CD4-positive, alpha-beta T cell treated with Interleukin-17A for 4 hours (primary cell): ENCODE data around the gene PSME3.

ENCODE experiments used
- DNase-seq: peaks from one replicate; pipeline ENCODE4 v3.0.0-alpha.2; 2020; ENCODE audit warnings: mixed read lengths

PSME3 gene, protein sequence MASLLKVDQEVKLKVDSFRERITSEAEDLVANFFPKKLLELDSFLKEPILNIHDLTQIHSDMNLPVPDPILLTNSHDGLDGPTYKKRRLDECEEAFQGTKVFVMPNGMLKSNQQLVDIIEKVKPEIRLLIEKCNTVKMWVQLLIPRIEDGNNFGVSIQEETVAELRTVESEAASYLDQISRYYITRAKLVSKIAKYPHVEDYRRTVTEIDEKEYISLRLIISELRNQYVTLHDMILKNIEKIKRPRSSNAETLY

DNA sequence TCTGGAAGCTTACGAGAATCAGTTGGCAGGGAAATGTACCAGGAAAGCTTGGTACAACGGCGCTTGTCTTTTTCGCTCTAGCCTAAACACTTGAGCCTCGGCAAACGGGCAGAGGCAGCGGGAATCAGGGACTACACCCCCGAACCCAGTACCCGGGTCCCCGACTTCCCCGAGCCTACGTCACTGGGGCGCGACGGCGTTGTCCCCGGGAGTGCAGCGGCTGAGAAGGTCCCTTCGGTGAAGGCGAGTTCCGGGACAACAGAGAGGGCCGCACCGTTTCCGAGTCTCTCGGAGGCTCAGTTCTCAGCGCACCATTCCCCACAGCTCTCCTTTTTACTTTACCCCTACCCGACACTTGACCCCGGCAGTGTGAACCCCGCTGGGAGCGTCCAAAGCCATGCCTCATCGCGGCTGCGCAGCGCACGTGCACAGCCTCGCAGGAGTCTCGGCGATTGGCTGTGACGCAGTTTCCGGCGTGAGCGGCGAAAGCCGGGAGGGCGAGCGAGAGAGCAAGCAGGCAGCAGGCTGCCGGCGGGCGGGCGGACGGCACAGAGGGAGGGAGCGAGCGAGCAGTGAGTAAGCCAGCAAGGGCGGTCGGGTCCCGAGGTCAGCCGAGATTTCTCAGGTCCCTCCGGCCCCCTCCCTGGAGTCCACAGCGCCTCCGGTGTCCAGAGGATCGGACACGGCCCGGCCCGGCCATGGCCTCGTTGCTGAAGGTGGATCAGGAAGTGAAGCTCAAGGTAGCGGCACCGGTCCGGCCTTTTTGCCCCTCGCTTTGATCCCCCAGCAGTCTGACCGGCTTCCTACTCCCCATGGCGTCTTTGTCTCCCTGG, at the start of gene PSME3:
Gene PSME3, plus strand, starts transcription at position 464 of the 833 bp plus-strand sequence. Its CDS starts 235 bp downstream, at position 699.
- DNase-seq = peak; percentile 91

DNA sequence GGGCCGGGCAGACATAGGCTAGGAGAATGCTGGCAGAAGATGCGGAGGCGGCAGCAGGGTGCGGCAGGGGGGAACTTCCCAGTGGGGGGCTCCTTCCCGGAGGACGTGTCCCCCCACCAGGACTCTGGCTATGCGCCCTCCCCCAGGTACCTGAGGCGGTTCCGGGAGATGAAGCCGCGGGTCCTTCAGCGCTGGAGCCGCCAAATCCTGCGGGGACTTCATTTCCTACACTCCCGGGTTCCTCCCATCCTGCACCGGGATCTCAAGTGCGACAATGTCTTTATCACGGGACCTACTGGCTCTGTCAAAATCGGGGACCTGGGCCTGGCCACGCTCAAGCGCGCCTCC, 49.4 kb upstream of the PSME3 start:
- DNase-seq = no peak

DNA sequence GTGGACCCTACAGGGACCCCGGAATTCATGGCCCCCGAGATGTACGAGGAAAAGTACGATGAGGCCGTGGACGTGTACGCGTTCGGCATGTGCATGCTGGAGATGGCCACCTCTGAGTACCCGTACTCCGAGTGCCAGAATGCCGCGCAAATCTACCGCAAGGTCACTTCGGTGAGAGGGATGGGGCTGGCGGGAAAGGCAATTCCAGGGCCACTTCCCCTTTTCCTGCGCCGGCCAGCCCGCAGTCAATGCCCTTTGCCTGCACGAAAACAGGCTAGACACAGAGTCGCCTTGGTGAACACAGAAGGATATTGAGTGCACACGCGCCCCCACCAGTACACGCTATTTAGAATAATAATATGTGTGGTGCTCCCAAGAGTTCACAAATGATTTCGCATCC, 48.8 kb upstream of the PSME3 start:
- no peak for DNase-seq

DNA sequence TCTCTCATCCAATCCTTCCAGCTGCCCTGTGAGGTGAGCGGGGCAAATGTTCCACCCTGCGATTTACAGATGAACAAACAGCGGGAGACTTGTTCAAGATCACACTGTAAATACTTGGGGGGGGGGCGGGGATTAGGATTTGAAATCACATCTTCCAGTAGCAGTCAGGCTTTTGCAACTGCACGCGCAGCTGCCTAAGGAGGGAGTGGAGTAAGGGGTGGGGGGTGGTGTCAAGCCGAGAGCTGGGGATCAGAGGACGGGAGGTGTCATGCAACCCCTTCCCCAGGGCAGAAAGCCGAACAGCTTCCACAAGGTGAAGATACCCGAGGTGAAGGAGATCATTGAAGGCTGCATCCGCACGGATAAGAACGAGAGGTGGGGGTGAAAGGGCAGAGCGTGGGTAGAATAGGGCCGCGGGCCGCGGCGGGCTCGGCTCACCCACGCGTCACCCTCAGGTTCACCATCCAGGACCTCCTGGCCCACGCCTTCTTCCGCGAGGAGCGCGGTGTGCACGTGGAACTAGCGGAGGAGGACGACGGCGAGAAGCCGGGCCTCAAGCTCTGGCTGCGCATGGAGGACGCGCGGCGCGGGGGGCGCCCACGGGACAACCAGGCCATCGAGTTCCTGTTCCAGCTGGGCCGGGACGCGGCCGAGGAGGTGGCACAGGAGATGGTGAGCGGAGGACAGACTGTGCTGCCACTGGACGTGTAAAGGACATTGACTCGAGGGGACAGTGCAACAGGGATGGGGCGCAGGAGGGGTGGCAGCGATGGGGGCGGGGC, 48.2 kb upstream of the PSME3 start:
- DNase-seq = no peak

DNA sequence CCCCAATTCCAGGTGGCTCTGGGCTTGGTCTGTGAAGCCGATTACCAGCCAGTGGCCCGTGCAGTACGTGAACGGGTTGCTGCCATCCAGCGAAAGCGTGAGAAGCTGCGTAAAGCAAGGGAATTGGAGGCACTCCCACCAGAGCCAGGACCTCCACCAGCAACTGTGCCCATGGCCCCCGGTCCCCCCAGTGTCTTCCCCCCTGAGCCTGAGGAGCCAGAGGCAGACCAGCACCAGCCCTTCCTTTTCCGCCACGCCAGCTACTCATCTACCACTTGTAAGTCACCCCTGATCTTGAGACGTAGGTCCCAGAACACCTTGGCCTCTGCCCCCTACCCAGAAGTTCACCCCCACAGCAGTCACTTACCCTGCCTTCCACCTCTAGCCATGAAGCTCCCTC, 45.9 kb upstream of the PSME3 start:
- no peak for DNase-seq

DNA sequence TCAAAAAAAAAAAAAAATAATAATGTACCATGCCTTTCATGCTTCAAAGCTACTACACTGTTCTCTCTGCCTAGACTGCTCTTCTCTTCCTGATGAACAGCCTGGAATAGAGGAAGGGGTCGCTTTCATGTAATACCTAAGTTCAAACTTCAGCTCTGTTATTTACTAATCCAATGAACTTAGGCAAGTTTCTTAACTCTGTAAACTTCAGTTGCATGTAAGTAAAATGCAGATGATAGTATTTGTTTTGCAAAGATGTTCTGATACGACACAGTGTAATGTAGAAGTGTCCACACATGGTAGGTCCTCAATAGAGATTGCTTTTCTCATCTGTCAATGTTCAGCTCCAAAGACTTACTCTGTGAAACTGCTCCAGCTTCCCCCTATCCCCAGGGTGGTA, 41.2 kb upstream of the PSME3 start:
- no peak for DNase-seq

DNA sequence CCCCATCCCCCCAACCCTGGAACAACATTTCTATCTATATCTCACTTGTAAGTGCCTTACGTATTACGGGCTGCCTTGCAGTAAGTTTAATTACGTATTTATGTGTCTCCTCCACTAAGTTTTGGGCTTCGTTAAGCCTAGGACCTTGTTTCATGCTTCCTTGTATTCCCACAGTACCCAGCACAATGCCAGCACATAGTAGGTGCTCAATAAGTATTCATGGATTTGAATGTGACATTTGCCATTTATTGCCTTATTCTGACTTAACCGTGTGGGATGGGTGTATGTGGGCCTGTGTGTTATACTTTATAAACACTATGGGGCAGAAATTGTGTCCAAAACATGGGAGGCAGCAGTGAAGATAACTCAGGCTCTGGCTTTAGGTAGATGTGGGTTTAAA, 40.7 kb upstream of the PSME3 start:
- DNase-seq = no peak

DNA sequence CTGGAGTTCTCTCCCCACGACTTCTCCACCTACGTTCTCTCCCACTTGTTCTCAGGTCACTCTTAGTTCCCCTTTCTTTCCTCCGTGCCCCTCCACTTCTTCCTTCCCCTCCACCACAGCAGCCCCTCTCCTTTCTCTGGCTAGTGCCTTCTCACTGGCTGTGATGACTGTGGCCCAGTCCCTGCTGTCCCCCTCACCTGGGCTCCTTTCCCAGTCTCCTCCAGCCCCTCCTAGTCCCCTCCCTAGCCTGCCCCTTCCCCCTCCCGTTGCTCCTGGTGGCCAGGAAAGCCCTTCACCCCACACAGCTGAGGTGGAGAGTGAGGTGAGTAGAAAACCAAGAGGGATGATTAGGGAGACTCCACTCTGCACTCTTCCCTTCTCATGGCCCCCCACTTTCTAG, 38.1 kb upstream of the PSME3 start:
- no peak for DNase-seq

DNA sequence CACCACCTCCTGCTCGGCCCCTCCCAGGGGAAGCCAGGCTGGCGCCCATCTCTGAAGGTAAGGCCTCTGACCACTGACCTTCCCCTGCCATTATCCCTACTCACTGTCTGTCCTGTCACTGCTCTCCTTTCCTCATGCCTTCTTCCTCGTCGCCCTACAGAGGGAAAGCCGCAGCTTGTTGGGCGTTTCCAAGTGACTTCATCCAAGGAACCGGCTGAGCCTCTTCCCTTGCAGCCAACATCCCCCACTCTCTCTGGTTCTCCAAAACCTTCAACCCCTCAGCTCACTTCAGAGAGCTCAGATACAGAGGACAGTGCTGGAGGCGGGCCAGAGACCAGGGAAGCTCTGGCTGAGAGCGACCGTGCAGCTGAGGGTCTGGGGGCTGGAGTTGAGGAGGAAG, 37.7 kb upstream of the PSME3 start:
- DNase-seq = no peak

DNA sequence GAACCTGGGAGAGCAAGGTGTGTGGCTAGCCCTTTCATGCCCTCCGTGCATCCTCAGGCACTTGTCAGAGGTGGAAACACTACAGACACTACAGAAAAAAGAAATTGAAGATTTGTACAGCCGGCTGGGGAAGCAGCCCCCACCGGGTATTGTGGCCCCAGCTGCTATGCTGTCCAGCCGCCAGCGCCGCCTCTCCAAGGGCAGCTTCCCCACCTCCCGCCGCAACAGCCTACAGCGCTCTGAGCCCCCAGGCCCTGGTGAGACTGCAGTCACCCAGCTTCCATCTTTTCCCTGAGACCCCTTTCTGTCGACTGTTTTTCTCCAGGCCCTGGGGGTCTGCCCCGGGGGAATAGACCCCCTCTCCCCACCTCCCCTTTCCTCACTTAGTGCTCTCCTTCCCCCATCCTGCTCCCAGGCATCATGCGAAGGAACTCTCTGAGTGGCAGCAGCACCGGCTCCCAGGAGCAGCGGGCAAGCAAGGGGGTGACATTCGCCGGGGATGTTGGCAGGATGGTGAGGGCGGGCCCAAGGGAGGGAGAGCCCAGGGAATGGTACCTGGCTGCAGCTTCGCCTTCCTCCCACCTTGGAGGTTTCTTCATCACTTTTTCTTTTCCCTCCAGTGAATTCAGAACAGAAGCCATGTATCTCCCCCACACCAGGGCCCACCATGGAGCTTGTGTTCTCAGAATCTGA, 37.0 kb upstream of the PSME3 start:
- DNase-seq = no peak

DNA sequence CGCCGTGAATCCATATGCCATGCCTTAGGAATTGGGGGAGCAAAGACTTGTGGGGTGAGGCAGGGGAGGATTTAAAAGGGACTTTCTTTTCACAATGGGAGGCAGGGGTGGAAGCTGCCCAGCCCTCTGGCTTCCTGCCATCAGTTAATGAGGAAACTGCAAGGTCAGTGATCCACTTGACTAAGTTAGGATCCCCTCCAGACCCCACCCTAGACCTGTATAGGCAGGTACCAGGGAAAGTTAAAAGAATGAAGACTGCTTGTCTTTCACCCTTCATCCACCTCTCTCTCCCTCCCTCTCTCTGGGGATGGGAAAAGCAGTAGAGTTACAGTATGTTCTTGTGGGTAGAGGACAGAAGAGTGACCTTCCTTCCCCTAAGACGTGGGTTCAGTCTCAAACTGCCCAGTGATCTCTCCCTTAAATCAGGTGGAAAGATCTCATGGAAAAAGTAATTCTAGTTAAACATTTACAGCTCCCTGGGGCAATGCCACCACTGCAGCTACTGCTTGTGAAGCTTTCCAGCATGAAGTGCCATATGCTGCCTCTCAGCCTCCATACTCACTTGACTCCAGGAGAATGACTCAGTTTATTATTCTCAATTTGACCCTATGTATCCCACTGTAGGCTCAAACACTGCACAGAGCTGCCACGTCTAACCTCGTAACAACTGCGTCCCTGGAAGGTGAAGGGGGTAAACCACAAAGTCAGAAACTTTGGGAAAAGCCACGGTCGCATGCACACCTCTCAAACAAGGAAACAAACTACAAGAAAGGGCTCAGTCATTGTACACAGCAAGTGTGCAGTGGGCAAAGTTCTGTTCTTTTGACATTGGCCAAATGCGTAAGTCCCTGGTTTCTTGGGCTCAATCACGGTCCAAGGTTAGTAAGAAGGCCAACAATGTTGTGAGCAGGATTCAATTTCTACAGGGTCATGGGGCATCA, 35.9 kb upstream of the PSME3 start:
- DNase-seq = no peak

DNA sequence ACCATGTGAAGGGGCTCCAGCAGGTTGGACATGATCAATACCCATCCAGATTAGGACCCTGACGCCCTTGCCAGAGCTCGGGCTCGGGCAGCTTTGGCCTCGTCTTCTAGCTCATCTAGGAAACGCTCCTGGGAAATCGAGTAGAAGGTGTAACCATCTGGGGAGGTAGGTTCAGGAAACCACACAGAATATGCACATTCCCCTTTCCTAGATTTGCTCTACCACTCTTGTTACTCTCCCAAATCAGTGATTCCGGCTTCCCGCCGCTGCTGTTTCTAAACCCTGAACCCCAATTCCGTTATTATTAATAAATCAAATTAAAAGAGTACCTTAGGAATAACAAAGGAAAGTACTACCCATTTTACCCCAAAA, 35.2 kb upstream of the PSME3 start:
- DNase-seq = no peak

DNA sequence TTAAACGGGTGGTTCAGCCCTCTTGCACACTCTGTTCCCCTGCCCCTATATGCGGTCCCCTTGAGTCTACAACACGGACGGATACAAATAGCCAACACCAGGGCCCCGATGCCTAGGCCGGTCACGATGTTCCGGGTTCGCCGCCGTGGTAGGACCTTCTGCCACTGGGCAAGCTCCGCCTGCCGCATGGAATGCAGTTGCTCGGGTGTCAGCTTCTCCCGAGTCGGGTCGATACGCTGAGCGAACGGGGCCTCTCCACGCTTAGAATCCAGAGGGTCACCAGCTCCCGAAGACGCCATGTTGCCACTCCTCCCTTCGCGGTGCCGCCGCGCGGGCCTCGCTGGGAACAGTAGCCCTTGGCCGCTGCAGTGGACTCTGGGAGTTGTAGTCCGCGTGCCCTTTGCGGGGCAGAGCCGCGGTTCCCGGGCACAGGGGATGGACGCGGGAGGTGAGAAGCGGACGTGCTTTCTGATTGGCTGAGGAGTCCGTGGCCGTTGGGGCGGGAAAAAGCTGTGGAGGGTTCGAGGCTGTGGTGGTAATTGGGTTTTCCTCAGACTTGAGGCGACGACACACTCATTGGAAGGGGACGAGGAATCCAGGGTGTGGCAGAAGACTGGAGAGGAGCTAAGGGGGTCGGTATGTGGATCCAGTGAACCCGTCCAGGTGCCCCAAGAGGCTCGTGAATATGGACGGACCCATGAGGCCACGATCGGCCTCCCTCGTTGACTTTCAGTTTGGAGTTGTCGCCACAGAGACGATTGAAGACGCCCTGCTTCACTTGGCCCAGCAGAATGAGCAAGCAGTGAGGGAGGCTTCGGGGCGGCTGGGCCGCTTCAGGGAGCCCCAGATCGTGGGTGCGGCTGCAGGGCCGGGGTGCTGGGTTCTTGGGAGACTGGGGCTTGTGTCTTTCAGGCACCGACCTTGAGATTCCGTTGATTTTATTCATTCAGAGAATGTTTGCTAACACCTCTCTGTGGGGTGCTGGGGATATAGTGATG, 34.5 kb upstream of the PSME3 start, which contains the start of the genes CNTD1 and COA3:
Gene CNTD1, plus strand, starts transcription at position 479 of the 998 bp plus-strand sequence. Its CDS starts 207 bp downstream, at position 686.
Gene COA3, minus strand, starts transcription at position 322 of the 998 bp plus-strand sequence. Its CDS starts 23 bp downstream, at position 299.
- DNase-seq = peak; percentile 81

DNA sequence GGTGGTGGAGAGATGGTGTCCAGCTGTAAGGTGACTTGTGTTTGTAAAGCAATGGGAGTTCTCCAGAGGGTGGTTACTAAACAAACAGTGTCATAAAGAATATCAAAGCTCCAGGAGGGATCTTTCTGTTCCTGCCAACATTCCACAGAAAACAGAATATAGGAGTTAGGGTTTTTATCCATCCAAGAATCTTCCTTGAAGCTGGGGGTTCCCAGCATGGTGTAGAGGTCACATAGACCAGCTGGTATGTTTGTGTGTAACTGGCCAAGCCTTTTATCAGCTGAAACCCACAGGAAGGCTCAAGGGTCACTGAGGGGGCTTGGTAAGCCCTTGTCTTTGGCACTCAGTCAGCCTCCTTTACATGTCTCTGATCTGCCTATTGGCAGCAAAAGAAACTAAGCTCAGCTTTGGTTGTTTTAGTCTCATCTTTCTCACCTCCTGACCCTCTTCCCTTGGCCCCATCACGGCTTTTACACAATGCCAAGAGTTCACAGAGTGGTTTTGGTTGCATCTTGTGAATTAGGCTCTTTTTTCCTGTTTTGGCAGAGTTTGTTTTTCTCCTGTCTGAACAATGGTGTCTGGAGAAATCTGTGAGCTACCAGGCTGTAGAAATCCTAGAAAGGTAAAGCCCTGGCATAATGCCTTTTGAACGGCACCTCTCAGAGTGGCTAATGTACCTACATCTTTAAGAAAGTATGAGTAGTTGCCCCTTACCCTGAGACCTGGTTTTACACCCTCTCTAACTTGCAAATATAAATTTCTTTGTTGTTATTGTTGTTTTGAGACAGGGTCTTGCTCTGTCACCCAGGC, 29.9 kb upstream of the PSME3 start:
- no peak for DNase-seq

DNA sequence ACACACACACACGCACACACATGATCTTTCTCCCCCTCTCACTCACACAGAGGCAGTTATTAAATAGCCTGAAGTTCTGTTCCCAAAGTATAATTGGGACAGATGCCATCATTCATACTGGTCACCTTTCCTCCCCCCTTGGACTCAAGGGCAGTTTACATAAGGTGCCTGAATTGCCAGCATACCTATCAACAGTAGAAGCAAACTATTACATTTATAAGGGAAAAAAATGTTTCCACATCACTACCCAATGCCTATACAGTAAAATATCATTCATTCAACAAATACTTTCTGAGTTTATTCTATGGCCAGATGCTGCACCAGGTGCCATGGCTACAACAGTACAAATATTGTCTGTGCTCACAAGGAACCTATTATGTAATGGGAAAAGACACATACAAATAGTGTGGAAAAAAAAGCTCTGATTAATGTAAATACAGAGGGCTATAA, 28.3 kb upstream of the PSME3 start:
- no peak for DNase-seq

DNA sequence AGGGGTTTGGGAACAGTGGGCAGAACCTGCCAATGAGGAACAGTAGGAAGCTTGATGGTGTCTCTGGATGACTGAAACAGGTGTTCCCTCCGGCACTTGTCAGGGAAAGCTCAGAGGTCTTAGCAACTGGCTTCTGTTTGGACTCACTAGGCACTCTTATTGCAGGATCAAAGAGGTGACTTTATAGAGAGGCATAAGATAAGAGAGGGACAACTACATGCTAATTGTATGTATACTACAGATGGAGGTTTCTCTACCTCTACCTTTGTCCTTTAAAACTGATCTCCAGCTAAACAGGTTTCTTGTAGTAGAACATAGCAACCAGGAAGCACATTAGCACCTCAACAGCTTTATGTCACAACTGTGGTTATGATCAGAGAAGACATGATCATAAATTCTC, 26.9 kb upstream of the PSME3 start:
- no peak for DNase-seq

DNA sequence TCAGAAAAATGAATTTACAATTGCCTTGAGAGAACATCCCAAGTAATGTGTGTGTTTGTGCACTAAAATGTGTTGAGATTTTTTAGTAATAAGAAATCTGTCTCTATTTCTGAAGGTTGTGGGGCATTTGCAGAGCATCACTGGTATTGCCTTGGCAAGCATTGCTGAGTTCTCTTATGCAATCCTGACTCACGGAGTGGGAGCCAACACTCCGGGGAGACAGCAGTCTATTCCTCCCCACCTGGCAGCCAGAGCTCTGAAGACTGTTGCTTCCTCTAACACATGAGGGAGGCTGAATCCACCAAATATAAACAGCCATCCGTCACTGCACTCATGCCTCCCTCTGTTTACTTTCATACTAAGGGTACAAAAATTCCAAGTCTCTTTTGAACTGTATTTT, 23.9 kb upstream of the PSME3 start:
- no peak for DNase-seq

DNA sequence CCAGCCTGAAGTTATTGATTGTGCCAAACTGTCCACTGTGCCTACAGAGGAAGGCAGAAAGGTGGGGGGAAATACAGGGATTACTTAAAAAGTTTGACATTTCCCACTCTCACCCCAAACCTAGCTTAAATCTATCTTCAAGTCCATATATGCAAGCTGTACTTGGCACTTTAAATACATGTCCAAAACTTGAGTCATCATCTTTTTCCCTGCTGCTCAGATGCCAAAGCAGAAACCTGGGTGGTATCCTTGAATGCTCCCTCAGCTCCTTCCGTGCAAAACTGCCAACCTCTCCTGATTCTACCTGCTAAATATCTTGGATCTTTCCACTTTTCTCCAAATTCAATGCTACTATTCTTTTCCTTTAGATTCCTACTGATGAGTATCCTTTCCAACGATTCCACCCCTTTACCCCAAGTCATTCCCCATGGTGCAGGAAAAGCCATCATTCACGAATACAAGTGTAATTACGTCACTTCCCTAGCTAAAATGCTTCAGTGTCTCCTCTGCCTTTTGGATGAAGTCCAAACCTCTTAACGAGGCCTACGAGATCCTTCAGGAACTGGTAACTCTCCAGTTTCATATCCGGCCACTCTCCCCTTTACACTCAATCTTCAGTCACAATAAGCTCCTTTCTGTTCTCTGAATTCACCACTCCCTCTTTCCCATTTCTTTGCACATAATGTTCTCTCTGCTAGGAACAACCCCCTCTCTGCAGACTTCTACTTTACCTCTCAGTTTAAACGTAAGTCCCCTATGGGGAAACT, 18.4 kb upstream of the PSME3 start:
- no peak for DNase-seq

DNA sequence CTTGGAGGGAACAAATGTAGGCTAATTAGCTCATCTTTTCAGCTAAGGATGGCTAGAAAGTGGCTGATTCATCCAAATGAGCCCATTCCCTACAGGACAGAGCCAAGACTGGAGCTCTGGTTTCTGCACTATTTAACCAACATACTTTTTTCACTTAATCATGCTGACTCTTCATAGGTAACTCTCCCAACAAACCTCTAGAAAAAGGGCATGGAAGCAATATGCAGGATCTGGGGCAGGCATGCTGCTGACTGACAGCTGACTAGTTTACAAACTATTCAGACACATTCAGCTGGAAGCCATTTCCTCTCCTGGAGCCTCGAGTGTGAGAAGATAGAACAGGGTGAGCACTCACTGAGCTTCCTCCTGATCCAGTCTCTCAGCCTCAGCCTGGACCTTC, 15.3 kb upstream of the PSME3 start:
- no peak for DNase-seq
